Ureter (tissue), 1 donor: ENCODE measurements around the gene KCNQ1. TPM values are rescaled to one million over a fixed set of nuclear protein-coding genes. Genes with fewer than 3 reads are reported as not detected.
A peak's percentile ranks its signal among the peaks of the same experiment; 100 is the strongest.

Source experiments
- DNase-seq: peaks from one replicate; pipeline ENCODE4 v3.0.0-alpha.2; 2020; ENCODE audit warnings: low spot score
- total RNA-seq: library from RNA; stranded (reverse); gene quantifications from one replicate; pipeline ENCODE4 v1.2.4, GENCODE V29; 2023
- donor health status: DM: yes; HTN: yes; CAD: no.

KCNQ1 gene
- total RNA-seq, 1 donor from 2014 or later = 63.0 TPM

GRCh38 chr11:2711161-2711560, 266.4 kb downstream of the KCNQ1 start:
- no peak for DNase-seq

- no peak for DNase-seq
Measured at GRCh38 chr11:2713094-2713493, 268.3 kb downstream of the KCNQ1 start.

GRCh38 chr11:2713661-2714462, 269.1 kb downstream of the KCNQ1 start:
- DNase-seq = no peak

GRCh38 chr11:2714463-2714800, 269.6 kb downstream of the KCNQ1 start:
- no peak for DNase-seq

GRCh38 chr11:2714871-2715270, 270.1 kb downstream of the KCNQ1 start:
- no peak for DNase-seq

GRCh38 chr11:2715716-2716350, 271.0 kb downstream of the KCNQ1 start:
- no peak for DNase-seq

GRCh38 chr11:2716376-2717095, 271.7 kb downstream of the KCNQ1 start:
- no peak for DNase-seq

GRCh38 chr11:2717561-2718325, 272.9 kb downstream of the KCNQ1 start:
- DNase-seq = no peak

- no peak for DNase-seq
Measured at GRCh38 chr11:2718817-2719438, 274.1 kb downstream of the KCNQ1 start.

- DNase-seq = no peak
Measured at GRCh38 chr11:2719831-2720590, 275.2 kb downstream of the KCNQ1 start.

- DNase-seq = no peak
Measured at GRCh38 chr11:2721210-2721916, 276.6 kb downstream of the KCNQ1 start.

- no peak for DNase-seq
Measured at GRCh38 chr11:2722955-2723354, 278.1 kb downstream of the KCNQ1 start.

- DNase-seq = no peak
Measured at GRCh38 chr11:2724104-2724503, 279.3 kb downstream of the KCNQ1 start.

GRCh38 chr11:2724653-2725367, 280.0 kb downstream of the KCNQ1 start:
- DNase-seq = no peak

GRCh38 chr11:2725368-2726300, 280.8 kb downstream of the KCNQ1 start:
- peak; percentile 68 for DNase-seq

- DNase-seq = no peak
Measured at GRCh38 chr11:2726964-2727363, 282.2 kb downstream of the KCNQ1 start.

- DNase-seq = no peak
Measured at GRCh38 chr11:2728128-2728662, 283.4 kb downstream of the KCNQ1 start.
